ENCODE measurements around the gene SCARF2.
"Not testable (repeated sequence)": the region's sequence is repeated elsewhere in the genome, so short reads cannot be mapped to it uniquely, and the experiment has no call there.

The SCARF2 gene

DNA sequence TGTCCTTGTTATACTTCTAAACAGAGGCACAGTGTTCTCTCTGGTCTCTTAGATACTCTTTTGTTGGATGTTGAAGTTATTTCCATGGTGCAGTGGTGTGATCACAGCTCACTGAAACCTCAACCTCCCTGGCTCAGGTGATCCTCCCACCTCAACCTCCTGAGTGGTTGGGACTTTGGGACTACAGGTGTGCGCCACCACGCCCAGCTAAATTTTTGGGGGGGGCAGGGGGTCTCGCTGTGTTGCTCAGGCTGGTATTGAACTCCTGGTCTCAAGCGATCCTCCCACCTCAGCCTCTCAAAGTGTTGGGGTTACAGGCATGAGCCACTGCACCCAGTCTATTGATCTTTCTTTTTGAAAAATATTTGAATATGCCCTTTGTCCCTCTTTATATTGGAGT is 28.7 kb downstream of the SCARF2 start:
- no peak for DNase-seq

DNA sequence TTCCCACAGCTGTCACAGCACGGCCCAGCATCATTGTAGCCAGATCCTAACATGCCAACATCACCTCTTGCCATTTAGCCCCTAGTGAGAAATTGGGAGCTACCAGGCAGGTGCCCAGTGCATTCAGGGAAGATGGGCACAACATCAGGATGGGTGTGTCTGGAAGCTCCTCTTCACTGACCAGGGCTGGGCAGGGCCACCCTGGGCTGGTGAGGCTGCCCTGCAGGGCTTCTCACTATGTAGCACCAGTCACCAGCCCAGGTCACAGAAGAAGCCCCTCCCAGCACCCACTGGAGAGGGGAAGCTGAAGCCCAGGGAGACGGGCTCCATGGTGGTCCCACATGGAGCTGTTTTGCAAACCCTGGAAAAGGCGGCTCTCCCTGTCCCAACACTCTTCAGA is 29.8 kb downstream of the SCARF2 start:
- no peak for DNase-seq

DNA sequence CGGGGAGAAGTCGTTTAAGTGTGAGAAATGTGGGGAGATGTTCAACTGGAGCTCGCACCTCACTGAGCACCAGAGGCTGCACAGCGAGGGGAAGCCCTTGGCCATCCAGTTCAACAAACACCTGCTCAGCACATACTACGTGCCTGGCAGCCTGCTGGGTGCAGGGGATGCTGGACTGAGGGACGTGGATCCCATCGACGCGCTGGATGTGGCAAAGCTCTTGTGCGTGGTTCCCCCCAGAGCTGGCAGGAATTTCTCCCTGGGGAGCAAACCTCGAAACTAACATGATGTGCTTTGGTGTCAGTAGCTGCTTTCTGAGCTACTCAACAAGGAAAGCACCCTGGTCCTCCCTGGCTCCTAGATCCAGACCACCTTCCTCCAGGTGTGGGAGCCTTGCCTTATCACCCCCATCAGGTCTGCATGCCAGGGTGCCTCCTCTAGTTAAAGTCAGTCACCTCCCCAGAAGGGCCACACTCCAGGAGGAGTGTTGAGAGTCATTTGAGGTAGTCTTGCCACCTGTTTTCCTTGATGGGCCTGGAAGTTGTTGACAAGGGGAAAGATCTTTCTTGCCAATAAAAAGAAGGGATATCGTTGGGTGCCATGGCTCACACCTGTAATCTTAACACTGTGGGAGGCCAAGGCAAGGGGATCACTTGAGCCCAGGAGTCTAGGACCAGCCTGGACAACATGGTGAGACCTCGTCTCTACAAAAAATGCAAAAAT is 30.8 kb downstream of the SCARF2 start:
- DNase-seq: no peak

DNA sequence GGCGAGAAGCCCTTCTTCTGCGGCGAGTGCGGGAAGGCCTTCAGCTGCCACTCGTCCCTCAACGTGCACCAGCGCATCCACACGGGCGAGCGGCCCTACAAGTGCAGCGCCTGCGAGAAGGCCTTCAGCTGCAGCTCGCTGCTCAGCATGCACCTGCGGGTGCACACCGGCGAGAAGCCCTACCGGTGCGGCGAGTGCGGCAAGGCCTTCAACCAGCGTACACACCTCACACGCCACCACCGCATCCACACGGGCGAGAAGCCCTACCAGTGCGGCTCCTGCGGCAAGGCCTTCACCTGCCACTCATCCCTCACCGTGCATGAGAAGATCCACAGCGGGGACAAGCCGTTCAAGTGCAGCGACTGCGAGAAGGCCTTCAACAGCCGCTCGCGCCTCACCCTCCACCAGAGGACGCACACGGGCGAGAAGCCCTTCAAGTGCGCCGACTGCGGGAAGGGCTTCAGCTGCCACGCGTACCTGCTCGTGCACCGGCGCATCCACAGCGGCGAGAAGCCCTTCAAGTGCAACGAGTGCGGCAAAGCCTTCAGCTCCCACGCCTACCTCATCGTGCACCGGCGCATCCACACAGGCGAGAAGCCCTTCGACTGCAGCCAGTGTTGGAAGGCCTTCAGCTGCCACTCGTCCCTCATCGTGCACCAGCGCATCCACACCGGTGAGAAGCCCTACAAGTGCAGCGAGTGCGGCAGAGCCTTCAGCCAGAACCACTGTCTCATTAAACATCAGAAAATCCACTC is 31.5 kb downstream of the SCARF2 start:
- DNase-seq: no peak

DNA sequence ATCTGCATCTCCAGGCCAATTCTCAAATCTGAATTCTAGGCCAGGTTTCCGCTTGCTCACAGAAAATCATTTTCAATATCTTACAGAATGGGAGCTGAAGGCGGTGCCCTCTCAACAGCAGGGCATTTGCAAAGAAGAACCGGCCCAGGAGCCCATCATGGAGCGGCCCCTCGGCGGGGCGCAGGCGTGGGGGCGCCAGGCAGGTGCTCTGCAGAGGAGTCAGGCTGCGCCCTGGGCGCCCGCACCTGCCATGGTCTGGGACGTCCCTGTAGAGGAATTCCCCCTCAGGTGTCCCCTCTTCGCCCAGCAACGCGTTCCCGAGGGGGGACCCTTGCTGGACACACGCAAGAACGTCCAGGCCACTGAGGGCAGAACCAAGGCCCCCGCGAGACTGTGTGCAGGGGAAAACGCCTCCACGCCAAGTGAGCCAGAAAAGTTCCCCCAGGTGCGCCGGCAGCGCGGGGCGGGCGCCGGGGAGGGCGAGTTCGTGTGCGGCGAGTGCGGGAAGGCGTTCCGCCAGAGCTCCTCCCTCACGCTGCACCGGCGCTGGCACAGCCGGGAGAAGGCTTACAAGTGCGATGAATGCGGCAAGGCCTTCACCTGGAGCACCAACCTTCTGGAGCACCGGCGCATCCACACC is 32.2 kb downstream of the SCARF2 start:
- no peak for DNase-seq

DNA sequence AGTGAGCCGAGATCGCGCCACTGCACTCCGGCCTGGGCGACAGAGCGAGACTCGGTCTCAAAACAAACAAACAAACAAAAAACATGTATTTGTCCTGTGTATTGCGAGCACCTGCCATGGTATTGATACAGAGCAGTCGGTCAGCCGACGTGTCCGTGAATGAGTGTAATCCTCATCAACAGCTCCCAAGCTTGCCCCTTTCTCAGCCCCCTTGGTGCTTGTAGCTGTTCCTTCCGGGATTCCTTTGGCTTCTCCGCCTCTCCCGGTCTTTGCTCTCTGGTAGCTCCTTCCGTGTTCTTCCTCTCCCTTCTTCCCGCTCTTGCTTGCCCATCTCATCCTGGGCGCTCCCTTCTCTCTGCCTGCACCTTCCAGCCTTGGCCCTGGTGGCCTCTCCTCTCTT is 32.7 kb downstream of the SCARF2 start:
- no peak for DNase-seq

DNA sequence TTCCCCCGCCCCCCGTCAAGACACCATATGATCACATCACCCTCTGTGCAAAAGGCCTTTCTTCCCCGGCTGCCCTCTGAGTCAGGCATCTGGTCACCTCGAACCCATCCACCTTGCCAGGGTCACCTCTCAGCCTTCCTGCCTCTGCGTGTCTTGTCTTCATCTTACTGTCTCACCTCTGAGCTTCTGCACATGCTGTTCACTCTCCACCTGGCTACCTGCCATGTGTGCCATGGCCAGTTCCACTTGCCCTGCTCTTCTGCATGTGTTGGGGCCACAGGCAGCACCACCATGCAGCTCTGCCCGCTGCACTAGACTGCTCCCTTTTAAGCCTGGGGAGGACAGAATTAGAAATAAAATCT is 33.9 kb downstream of the SCARF2 start:
- DNase-seq: no peak

DNA sequence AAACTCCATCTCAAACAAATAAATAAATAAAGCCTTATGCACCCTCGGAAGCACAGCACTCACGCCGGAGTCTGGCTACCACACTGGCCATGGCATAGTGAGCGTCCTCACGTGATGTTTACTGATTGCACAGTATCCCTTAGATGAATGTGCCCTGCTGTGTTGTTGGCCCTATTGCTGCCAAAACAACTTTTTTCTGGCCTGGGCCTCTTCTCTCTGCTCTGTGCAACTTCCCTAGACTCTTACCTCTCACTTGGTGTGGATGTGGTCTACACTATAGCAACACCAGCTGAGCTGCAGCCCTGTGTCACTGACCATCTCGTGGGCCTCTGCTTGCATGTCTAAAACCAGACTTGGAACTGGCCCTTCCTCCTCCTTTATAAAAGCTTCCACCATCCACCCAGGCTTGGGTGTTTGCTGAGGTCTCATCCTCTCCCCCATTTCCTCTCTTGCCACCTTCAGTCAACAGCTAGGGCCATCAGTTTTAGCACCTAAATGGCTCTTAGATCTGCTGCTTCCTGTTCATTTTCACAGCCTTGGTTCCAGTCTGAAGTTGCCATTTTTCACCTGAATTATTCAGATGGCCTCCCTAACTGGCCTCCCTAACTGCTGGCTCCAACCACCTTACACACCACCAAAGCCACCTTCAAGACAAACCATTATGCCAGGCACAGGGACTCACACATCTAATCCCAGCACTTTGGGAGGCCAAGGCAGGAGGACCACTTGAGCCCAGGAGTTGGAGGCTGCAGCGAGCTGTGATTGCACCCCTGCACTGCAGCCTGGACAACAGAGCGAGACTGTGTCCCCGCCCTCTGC is 34.5 kb downstream of the SCARF2 start:
- no peak for DNase-seq

DNA sequence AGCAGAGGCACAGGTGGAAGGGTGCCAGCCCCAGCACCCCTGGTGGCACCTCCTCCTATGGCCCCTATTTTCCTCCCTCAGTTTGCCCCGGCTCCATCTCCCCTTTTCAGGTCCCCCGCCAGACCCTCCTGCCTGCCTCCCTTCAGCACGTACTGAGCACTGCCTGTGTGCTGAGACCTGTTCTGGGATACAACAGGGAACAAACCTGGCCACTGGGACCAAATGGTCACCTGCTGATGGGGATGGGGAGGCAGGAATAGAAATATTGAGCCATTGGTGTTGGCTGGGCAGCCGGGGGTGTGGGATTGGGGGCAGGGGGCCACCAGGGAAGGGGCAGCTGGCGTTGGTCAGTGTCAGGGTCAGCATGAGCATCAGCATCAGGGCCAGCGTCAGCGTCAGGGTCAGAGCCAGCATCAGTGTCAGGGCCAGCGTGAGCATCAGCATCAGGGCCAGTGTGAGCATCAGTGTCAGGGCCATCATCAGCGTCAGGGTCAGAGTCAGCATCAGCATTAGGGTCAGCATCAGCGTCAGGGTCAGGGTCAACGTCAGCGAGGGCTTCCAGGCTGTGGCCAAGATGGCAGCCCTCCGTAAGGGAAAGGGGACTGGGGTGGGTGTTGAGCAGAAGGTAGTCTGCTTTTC is 36.1 kb downstream of the SCARF2 start:
- no peak for DNase-seq

DNA sequence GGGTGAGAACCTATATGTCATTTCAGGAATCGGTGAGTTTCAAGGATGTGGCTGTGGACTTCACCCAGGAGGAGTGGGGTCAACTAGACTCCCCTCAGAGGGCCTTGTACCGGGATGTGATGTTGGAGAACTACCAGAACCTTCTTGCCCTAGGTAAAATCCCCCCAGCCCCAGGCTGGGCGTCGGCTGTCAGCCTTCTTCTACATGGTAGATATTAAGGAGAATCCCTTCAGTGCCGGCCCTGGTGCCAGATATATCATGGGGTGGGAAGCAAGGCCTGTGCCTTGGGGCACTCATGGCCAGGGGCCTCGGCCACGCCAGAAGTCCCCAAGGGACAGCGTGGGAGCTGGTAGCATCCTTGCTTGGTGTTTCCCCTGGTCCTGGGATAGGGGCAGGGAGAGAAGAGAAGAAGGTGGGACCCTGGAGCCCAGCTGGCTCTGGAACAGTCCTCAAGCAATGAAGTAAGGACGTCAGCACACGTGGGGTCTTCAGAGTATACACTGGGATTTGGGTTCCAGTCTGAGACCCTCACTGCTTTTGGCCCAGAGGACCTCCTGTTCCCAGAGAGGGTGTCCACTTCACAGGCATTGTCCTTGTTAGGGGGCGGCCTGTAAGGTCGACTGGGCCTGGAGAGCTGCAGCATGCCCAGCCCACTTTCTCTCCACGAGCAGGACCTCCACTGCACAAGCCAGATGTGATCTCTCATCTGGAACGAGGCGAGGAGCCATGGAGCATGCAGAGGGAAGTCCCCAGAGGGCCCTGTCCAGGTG is 36.8 kb downstream of the SCARF2 start:
- DNase-seq: no peak

DNA sequence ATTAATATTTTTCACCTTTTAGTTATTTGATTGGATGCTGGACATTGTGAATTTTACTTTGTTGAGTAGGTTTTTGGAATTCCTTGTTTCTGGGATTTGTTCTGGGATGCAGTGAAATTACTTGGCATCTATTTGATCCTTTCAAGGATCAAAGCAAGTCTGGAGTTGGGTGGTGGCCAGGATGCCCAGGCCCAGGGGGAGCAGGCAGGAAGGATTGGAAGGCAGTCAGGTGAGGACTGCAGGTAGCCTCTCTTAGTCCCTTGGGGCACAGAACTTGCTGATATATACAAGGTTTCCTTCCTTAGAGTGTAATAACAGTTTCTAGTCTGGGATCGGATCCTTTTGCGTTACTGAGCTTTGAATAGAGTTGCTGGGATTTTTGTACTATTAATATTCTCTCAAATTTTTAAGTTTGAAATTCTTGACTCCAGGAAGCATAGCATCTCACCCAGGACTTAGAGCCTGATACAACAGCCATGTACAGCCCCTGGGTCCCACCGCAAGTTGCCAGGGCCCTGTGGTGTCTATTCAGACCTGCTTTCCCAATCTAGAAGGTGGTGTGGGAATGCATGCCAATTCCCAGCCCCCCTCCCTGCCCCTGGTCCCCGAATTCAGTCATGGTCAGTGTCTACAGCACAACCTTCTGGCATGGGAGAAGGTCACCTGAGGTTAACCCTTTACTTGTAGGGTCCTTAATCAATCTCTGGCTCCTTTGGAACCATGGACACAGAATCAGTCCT is 37.6 kb downstream of the SCARF2 start:
- no peak for DNase-seq

DNA sequence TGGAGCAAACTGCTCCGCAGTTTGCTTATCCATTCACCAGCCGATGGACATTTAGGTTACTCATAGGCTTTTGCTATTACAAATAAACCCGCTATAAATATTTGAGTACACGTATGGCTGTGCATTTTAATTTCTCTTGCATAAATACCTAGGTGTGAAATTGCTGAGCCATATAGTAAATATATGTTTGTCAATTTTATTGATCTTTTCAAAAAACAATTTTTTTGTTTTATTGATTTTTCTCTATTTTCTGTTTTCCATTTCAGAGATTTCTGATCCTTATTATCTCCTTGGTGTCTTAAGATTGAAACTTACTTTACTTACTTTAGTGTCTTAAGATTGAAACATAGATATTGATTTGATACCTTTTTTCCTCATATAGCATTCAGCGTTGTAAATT is 39.2 kb downstream of the SCARF2 start:
- DNase-seq: no peak

DNA sequence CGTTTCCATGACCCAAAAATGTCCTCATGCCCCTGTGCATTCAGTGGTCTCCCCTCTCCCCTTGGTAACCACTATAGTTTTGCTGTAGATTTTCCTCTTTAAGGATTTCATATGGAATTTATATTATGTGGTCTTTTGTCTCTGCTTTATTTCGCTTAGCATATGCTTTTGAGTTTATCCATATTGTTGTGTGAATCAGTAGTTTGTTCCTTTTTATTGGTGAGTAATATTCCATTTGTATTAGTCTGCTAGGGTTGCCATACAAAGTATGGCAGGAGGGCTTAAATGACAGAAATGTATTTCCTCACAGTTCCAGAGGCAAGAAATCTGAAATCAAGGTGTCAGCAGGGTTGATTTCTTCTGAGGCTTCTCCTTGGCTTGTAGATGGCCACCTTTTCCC is 40.1 kb downstream of the SCARF2 start:
- DNase-seq: no peak

DNA sequence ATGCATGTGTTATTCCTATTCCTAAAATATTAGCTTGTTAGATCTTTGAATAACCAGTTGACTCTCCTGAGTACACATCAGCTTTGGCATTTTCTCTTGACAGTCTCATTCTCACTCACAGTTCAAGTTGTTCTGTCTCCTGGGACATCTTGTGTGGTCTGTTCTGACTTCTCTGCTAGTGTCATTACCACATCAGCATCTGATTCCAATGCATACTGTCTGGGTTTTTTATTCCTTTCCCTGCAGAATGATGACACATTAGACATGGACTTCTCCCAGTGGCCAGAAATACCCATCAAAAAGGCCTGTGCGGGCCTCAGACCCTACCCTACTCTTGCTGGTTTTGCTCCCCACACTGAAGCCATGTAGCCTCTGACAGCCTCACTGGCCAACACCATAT is 41.0 kb downstream of the SCARF2 start:
- no peak for DNase-seq

DNA sequence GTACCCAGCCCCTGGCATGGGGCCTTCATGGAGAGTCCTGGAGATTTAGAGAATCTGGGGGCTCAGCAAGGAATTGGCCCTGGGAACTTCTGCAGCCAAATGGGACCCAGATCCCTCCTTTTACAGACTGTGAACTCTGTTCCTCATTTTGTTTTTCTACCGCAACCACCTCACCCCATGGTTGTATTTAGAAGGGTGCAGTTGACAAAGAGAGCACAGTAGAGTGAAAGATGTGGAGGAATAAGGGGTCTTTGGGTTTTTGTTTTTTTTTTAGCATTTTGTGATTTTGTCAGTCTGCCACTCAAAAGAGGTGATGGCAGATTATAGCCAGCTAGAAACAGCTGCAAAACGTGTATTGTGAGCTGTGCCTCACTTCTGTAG is 41.7 kb downstream of the SCARF2 start:
- no peak for DNase-seq

DNA sequence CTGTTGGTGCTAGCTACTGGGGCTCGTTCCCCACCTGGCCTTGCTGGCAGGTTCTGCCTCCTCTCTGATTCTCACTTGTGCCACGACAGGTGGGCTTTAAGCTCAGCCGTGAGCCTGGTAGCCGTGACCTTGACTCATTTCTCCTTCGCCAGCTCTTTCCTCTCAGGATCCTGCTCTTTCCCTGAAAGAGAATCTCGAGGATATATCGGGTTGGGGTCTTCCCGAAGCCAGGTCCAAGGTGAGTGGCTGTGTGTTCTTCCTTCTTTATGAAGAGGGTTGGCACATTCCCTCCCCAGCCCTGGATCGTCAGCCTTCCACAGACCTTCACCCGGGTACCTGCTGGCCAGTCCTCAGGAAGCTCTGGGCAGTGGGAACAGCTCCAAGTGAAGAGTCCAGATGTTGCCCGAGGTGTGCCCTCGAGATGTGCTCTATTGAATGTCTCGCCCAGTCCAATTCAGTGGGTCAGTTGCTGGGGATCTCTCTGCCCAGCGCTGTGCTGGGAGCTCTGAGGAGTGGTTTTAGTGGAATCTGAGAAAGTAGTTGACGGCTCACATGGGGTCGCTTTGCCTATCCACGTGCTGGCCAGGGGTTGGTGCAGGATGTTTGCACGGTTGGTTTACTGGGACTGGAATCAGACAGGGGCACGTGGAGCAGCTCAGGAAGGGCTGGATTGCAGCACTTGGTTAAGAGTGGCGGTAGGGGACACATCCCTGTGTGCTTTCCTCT is 42.3 kb downstream of the SCARF2 start:
- DNase-seq: no peak

DNA sequence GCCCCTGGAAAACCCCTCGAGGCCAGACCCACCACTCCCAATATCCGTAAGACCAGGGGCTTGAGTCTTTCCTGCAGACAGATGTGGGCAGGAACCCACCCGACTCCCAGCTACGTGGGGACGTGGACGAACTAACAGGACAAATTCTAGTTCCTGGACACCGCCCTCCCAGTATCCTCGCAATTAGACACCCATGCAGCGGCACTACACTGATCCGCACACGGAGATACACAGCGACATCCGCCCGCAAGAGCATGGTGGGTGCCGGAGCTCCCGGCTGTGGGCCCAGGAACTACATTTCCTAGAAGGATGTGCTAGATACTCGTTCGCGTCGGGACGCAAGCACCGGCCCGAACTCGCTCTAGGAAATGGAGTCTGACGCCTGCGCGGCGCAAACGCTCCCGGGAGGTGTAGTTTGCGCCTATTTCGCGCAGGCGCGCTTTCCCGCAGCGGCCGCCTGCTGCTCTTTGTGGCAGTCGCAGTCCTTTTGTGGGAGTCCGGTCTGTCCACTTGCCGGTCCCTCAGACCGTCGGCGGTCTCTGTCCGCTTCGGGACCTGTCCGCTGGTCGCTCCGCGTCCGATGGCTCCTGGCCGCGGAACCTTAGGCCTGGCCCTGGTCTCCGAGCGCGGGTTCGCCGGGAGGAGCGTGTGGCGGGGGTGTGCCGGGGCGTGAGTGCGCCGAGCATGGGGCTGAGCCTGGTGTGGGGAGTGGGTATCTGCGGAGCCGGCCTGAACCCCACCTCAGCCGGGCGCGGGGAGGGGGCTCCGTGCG is 43.7 kb downstream of the SCARF2 start, which contains the start of gene ZNF74:
Gene ZNF74 (plus strand): TSS at position 447 of the 772 bp plus-strand sequence. CDS start 478 bp downstream, outside the sequence.
- DNase-seq: peak; percentile 80

DNA sequence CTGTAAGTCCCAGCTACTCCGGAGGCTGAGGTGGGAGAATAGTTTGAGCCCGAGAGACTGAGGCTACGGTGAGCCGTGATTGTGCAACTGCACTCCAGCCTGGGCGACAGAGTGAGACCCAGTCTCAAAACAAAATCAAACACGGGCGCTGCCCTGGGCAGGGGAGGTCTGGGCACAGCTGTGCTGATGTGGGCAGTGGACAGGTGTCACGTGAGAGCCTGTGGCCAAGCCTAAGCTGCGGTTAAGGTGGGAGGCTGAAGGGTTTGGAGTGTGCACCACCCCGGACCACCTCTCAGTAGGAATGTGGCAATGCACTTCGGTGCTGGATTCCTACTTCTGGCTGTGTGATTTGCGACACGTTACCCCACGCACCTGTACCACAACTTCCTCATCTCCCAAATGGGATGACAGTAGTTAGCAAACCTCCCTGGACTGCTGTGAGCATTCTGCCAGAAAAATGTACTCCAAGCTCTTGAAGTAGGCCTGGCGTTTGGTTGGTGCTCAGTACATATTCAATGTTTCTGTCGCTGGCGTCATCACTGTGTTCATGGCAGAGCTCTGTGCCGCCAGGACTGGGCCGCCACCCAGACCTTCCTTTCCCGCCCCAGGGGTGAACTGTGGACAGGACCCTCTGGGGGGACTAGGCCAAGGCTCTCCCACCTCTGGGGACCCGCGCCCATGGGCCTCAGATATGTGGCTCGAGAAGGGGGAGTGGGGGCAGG is 44.5 kb downstream of the SCARF2 start:
- DNase-seq: no peak

DNA sequence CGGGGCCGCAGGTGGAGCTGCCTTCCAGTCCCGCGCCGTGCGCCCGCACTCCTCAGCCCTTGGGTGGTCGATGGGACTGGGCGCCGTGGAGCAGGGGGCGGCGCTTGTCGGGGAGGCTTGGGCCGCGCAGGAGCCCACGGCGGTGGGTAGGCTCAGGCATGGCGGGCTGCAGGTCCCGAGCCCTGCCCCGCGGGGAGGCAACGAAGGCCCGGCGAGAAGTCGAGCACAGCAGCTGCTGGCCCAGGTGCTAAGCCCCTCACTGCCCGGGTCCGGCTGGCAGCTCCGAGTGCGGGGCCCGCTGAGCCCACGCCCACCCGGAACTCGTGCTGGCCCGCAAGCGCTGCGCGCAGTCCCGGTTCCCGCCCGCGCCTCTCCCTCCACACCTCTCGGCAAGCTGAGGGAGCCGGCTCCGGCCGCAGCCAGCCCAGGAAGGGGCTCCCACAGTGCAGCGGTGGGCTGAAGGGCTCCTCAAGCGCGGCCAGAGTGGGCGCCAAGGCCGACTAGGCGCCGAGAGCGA is 45.2 kb downstream of the SCARF2 start:
- not testable (repeated sequence) for DNase-seq

Measured in activated CD4-positive, CD25-positive, alpha-beta regulatory T cell treated with anti-CD3 and anti-CD28 coated beads, Interleukin-2, amount 50 U/mL, for 72 hours (primary cell).